Measurements from ENCODE around the gene ISOC2.

Gene ISOC2

GRCh38 chr19:55441692-55442321 is 19.6 kb downstream of the ISOC2 start:
- TF ChIP-seq EZH2phosphoT487 (conservative IDR thresholded peaks at IDR 0.05; ENCODE audit: low read length) = no peak
- TF ChIP-seq CTCF (IDR thresholded peaks at IDR 0.05; ENCODE audit: insufficient read depth, low read length, poor library complexity, severe bottlenecking) = no peak
- Histone ChIP-seq H3K4me2 (ENCODE audit: low read depth, low read length, poor library complexity, severe bottlenecking) (no peak overlapping the region), H3K9me2 (replicated peaks; ENCODE audit: insufficient read depth, low read length) (no peaks in the 10 kb centered on the region), H3K9me3 (ENCODE audit: insufficient read depth, low read length) (no peaks in the 10 kb centered on the region), H2AFZ (ENCODE audit: low read depth, low read length, severe bottlenecking) (no peak overlapping the region), H3K4me3 (ENCODE audit: insufficient read depth, low read length, poor library complexity, severe bottlenecking) (no peak overlapping the region), H3K79me2 (ENCODE audit: insufficient read depth, low read length) (no peaks in the 10 kb centered on the region), H3K9ac (ENCODE audit: low read length) (no peak overlapping the region), H3F3A (ENCODE audit: insufficient read depth) (0 out of 2 replicates have a peak, but pooled peaks cover under 1% of the 10 kb centered on the region), H3K36me3 (ENCODE audit: low read length) (no peaks in the 10 kb centered on the region), H4K20me1 (ENCODE audit: low read depth, low read length) (no peaks in the 10 kb centered on the region), H3K27me3 (ENCODE audit: low read length) (no peaks in the 10 kb centered on the region), H3K27ac (ENCODE audit: low read depth, low read length) (no peak overlapping the region)

- no peak for TF ChIP-seq CTCF (IDR thresholded peaks at IDR 0.05; ENCODE audit: insufficient read depth, low read length, poor library complexity, severe bottlenecking)
- no peak for TF ChIP-seq EZH2phosphoT487 (conservative IDR thresholded peaks at IDR 0.05; ENCODE audit: low read length)
- Histone ChIP-seq H3K36me3 (ENCODE audit: low read length) (no peaks in the 10 kb centered on the region), H3K9me2 (replicated peaks; ENCODE audit: insufficient read depth, low read length) (no peaks in the 10 kb centered on the region), H3K9me3 (ENCODE audit: insufficient read depth, low read length) (no peaks in the 10 kb centered on the region), H3F3A (ENCODE audit: insufficient read depth) (no peaks in the 10 kb centered on the region), H2AFZ (ENCODE audit: low read depth, low read length, severe bottlenecking) (no peak overlapping the region), H4K20me1 (ENCODE audit: low read depth, low read length) (no peaks in the 10 kb centered on the region), H3K79me2 (ENCODE audit: insufficient read depth, low read length) (no peaks in the 10 kb centered on the region), H3K4me3 (ENCODE audit: insufficient read depth, low read length, poor library complexity, severe bottlenecking) (no peak overlapping the region), H3K4me2 (ENCODE audit: low read depth, low read length, poor library complexity, severe bottlenecking) (no peak overlapping the region), H3K27ac (ENCODE audit: low read depth, low read length) (no peak overlapping the region), H3K9ac (ENCODE audit: low read length) (no peak overlapping the region), H3K27me3 (ENCODE audit: low read length) (no peaks in the 10 kb centered on the region)
These were observed 20.1 kb downstream of the ISOC2 start for GRCh38 chr19:55441319-55441691.

- Histone ChIP-seq H3K4me2 (ENCODE audit: low read depth, low read length, poor library complexity, severe bottlenecking) (no peak overlapping the region), H3F3A (ENCODE audit: insufficient read depth) (no peaks in the 10 kb centered on the region), H3K27me3 (ENCODE audit: low read length) (no peaks in the 10 kb centered on the region), H4K20me1 (ENCODE audit: low read depth, low read length) (no peaks in the 10 kb centered on the region), H3K36me3 (ENCODE audit: low read length) (no peaks in the 10 kb centered on the region), H3K9me3 (ENCODE audit: insufficient read depth, low read length) (no peaks in the 10 kb centered on the region), H3K27ac (ENCODE audit: low read depth, low read length) (no peak overlapping the region), H3K4me3 (ENCODE audit: insufficient read depth, low read length, poor library complexity, severe bottlenecking) (no peak overlapping the region), H3K79me2 (ENCODE audit: insufficient read depth, low read length) (no peaks in the 10 kb centered on the region), H2AFZ (ENCODE audit: low read depth, low read length, severe bottlenecking) (no peak overlapping the region), H3K9ac (ENCODE audit: low read length) (no peak overlapping the region), H3K9me2 (replicated peaks; ENCODE audit: insufficient read depth, low read length) (no peaks in the 10 kb centered on the region)
- TF ChIP-seq EZH2phosphoT487 (conservative IDR thresholded peaks at IDR 0.05; ENCODE audit: low read length) (no peak), CTCF (IDR thresholded peaks at IDR 0.05; ENCODE audit: insufficient read depth, low read length, poor library complexity, severe bottlenecking) (no peak)
These were observed 20.9 kb downstream of the ISOC2 start for GRCh38 chr19:55440411-55441105.

Data from SU-DHL-6 (cell line).